Naive thymus-derived CD4-positive, alpha-beta T cell (primary cell): ENCODE results near the gene RMI1. TPM values are rescaled to one million over a fixed set of nuclear protein-coding genes. Genes with fewer than 3 reads are reported as not detected.

Experiments
- ATAC-seq: fragments of 150-1000 bp; cut with Tn5 transposase; 2 replicates; pipeline ENCODE4 v1.10.0; 2021; ENCODE audit warnings: mild to moderate bottlenecking, moderate library complexity
- CTCF ChIA-PET: fragments of 350-600 bp; sonication (Branson Sonifier 250); formaldehyde crosslinking; loops from one replicate; lab custom pipeline; 2021; ENCODE audit warnings: antibody characterized with exemption; lab: Charles Lee
- POLR2A ChIA-PET: fragments of 350-600 bp; sonication (Branson Sonifier 250); formaldehyde crosslinking; loops from one replicate; lab custom pipeline; 2021; ENCODE audit warnings: antibody characterized with exemption, inconsistent platforms; lab: Charles Lee
- DNase-seq, 9 donors: peaks; one replicate each; pipeline versions ENCODE4 v3.0.0 to v3.0.0-alpha.2; 2020 to 2022; ENCODE audit warnings: mixed read lengths in 1 of 9
- H3K27ac ChIP-seq: one replicate; pipeline ENCODE4 v1.7.0; 2013; ENCODE audit warnings: mild to moderate bottlenecking, low read depth, low read length, moderate library complexity
- H3K27me3 ChIP-seq, 2 donors: one replicate each; pipeline ENCODE4 v1.7.0; 2013; ENCODE audit warnings: low read length in 2 of 2, mild to moderate bottlenecking in 2 of 2, moderate library complexity in 2 of 2; ENCODE audit not compliant: control insufficient read depth in 2 of 2, insufficient read depth in 2 of 2
- H3K36me3 ChIP-seq, 3 experiments: 1 replicate in 2 of 3; 2 replicates in 1 of 3; pipeline ENCODE4 v1.7.0; 2013; ENCODE audit warnings: low read length in 3 of 3, mild to moderate bottlenecking in 3 of 3, moderate library complexity in 1 of 3; ENCODE audit not compliant: insufficient read depth in 3 of 3, control insufficient read depth in 2 of 3
- H3K4me1 ChIP-seq, 2 donors: one replicate each; pipeline ENCODE4 v1.7.0; 2013; ENCODE audit warnings: low read length in 2 of 2, mild to moderate bottlenecking in 2 of 2, moderate library complexity in 1 of 2; ENCODE audit not compliant: control insufficient read depth in 2 of 2, insufficient read depth in 2 of 2
- H3K4me3 ChIP-seq: 2 replicates; pipeline ENCODE4 v1.7.0; 2013; ENCODE audit warnings: mild to moderate bottlenecking, low read length
- H3K9me3 ChIP-seq, 3 experiments: 1 replicate in 2 of 3; 2 replicates in 1 of 3; pipeline ENCODE4 v1.7.0; 2013; ENCODE audit warnings: low read length in 3 of 3; ENCODE audit not compliant: control insufficient read depth in 2 of 3
- H3K27ac Mint-ChIP-seq, 9 donors: one replicate each; pipeline ENCODE4 v1.8.0; 2020 to 2022; ENCODE audit warnings: mixed read lengths in 9 of 9, mild to moderate bottlenecking in 8 of 9, moderate library complexity in 5 of 9, inconsistent platforms in 2 of 9
- H3K27me3 Mint-ChIP-seq, 5 donors: one replicate each; pipeline ENCODE4 v1.8.0; 2021 to 2022; ENCODE audit warnings: mixed read lengths in 5 of 5, mild to moderate bottlenecking in 1 of 5
- H3K36me3 Mint-ChIP-seq, 5 donors: one replicate each; pipeline ENCODE4 v1.8.0; 2020 to 2022; ENCODE audit warnings: mixed read lengths in 5 of 5, mild to moderate bottlenecking in 3 of 5, inconsistent platforms in 1 of 5
- H3K4me1 Mint-ChIP-seq, 7 donors: one replicate each; pipeline ENCODE4 v1.8.0; 2020 to 2022; ENCODE audit warnings: mixed read lengths in 7 of 7, mild to moderate bottlenecking in 3 of 7, inconsistent platforms in 1 of 7
- H3K4me3 Mint-ChIP-seq, 10 donors: one replicate each; pipeline ENCODE4 v1.8.0; 2020 to 2022; ENCODE audit warnings: mild to moderate bottlenecking in 10 of 10, mixed read lengths in 10 of 10, moderate library complexity in 6 of 10, inconsistent platforms in 2 of 10
- H3K9me3 Mint-ChIP-seq, 11 donors: one replicate each; pipeline ENCODE4 v1.8.0; 2020 to 2022; ENCODE audit warnings: mixed read lengths in 11 of 11, mild to moderate bottlenecking in 4 of 11, inconsistent platforms in 1 of 11, moderate library complexity in 1 of 11
- intact Hi-C, 2 donors: fragments of 100-400 bp; cut with micrococcal nuclease; formaldehyde crosslinking; loops; one replicate each; pipeline ENCODE4 v1.15.1; 2023
- polyA plus RNA-seq, 2 donors: library from polyadenylated mRNA; unstranded; fragments of 300-500 nt; fragmentation: Illumina TruSeq; gene quantifications; one replicate each; pipeline ENCODE4 v1.2.3, GENCODE V29; 2021
- total RNA-seq, 6 experiments: library from RNA in 5 of 6; stranded (reverse) in 5 of 6; gene quantifications; 1 replicate in 5 of 6; 2 replicates in 1 of 6; pipeline ENCODE4 v1.2.3 and lab custom pipeline; 2021 to 2026

Gene RMI1
- total RNA-seq (10 to 100 TPM in 1 of 5 experiments, 1 to 10 TPM in 4; 1.6 to 24.8 (median 5.2) TPM), polyA plus RNA-seq (1 to 10 TPM; 5.8 to 6.7 TPM), total RNA-seq (lab: John Stamatoyannopoulos, UW) (1.6 reads per million, percentile 5 among the genes with 10 or more reads in this experiment)

DNA sequence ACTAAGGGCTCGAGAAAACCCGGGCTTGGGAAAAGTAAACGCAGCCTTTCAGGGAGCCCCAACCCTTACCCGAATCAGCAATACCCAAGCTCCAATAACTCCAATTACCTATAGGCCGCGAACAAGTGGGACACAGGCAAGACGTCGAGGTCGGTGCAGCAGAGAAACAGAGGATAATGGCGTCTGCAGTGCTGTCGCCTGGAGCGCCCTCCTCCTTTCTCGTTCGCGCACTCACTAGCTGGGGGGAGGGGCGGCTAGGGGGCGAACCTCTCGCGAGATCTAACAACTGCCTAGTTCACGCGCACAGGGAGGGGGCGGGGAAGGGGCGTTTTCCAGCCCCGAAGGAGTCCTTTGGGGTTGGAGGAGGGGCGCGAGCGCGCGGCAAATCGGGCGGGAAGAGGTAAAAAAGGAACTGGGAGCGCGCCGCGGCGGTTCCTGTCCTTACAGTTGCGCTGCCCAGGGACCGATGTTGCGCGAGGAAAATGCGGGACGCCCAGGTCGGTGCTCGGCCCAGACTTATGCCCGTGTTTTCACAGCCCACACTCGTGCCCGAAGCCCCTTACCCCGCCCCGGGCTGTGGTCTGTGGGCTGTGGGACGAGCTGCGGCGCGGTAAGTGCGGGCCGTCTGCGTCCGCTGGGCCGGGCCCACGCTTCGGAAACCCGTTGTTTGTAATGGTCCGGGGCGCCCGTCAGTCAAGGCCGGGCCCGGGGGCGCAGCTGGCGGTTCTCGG is at the start of gene RMI1:
Gene RMI1, plus strand, starts transcription at position 411 of the 731 bp plus-strand sequence. CDS start 20,182 bp downstream, outside the sequence.
- H3K27ac Mint-ChIP-seq, result peak within 1 kb of the TSS; percentile 97 to 100 (median 99)
- POLR2A ChIA-PET, result interaction anchor here (0.7 to 4.8 kb wide), 24 partner anchors 9 to 1960 kb away, joined by 3 to 44 read pairs (median 7); partner anchors contain the start of genes IDNK, KIF27, NAA35 and UBQLN1
- Histone ChIP-seq H3K27ac (peak within 1 kb of the TSS; percentile 99), H3K4me1 (peaks cover 21 to 27% of the 10 kb centered on the region in 2 donors), H3K27me3 (no peaks in the 10 kb centered on the region), H3K9me3 (no peaks in the 10 kb centered on the region), H3K4me3 (peak within 1 kb of the TSS; percentile 93), H3K36me3 (peaks cover 5 to 37% (median 10%) of the 10 kb centered on the region in 3 experiments)
- intact Hi-C loops, result loop anchor here (1.0 to 10.0 kb wide), 15 partner anchors 24 to 1960 kb away; partner anchors contain the start of genes IDNK (in 2 of the 2), KIF27 (in 2 of the 2), GKAP1 (in 1 of the 2) and UBQLN1 (in 1 of the 2)
- peaks cover 9 to 30% (median 26%) of the 10 kb centered on the region in 5 donors for H3K36me3 Mint-ChIP-seq
- H3K4me3 Mint-ChIP-seq, result peak within 1 kb of the TSS; percentile 91 to 100 (median 99)
- H3K4me1 Mint-ChIP-seq, result peaks cover 28 to 52% (median 46%) of the 10 kb centered on the region in 7 donors
- CTCF ChIA-PET, result interaction anchor here (0.6 to 2.0 kb wide), 4 partner anchors 19 to 72 kb away, joined by 3 to 7 read pairs (median 4); partner anchors contain the start of gene KIF27
- DNase-seq, result peak; percentile 95 to 99 (median 98)
- ATAC-seq, result peak; percentile 88
- no peaks in the 10 kb centered on the region for H3K27me3 Mint-ChIP-seq
- H3K9me3 Mint-ChIP-seq, result peaks cover 0 to 6% (median 0%) of the 10 kb centered on the region in 11 donors

DNA sequence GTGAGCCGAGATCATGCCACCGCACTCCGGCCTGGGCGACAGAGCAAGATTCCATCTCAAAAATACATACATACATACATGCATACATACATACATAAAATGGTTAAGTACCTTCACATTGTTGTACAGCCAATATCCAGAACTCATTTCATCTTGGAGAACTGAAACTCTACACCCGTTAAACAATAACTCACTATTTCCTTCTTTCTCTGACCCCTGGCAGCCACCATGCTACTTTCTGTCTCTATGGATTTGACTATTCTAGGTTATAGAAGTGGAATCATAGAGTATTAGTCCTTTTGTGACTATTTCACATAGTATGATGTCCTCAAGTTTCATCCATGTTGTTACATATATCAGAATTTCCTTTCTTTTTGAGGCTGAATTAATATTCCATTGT is 49.7 kb upstream of the RMI1 start:
- POLR2A ChIA-PET, result interaction anchor here (0.6 kb wide), 1 partner anchor 479 kb away, joined by 3 read pairs; no protein-coding TSS in a partner anchor
- H3K4me1 ChIP-seq, result no peaks in the 10 kb centered on the region
- intact Hi-C loops, result no loop called here

GRCh38 chr9:83932011-83932410 is 48.6 kb upstream of the RMI1 start:
- H3K4me1 ChIP-seq, result no peaks in the 10 kb centered on the region
- Mint-ChIP-seq H3K4me3 (no peak overlapping the region), H3K27me3 (peaks cover 0 to 5% (median 0%) of the 10 kb centered on the region in 5 donors), H3K36me3 (no peaks in the 10 kb centered on the region), H3K27ac (peak overlapping the region in 3 of 9 donors; percentile 8 to 28 (median 20)), H3K9me3 (no peaks in the 10 kb centered on the region), H3K4me1 (peaks cover 0 to 25% (median 11%) of the 10 kb centered on the region in 7 donors)
- no peak overlapping the region for H3K27ac ChIP-seq
- POLR2A ChIA-PET, result no interaction called here
- no peak for DNase-seq
- CTCF ChIA-PET, result no interaction called here
- H3K27me3 ChIP-seq, result peaks cover 0 to 2% of the 10 kb centered on the region in 2 donors
- H3K4me3 ChIP-seq, result no peak overlapping the region
- H3K36me3 ChIP-seq, result no peaks in the 10 kb centered on the region
- ATAC-seq, result no peak
- intact Hi-C loops, result loop anchor here in 1 of 2 donors (1.0 kb wide), 1 partner anchor 11 kb away; the partner anchor contains the start of gene KIF27
- no peaks in the 10 kb centered on the region for H3K9me3 ChIP-seq

More for the DNA sequence above, 49.7 kb upstream of the RMI1 start:
- no peaks in the 10 kb centered on the region for H3K9me3 ChIP-seq
- CTCF ChIA-PET, result no interaction called here
- Mint-ChIP-seq H3K27ac (no peak overlapping the region), H3K4me3 (no peak overlapping the region), H3K9me3 (no peaks in the 10 kb centered on the region), H3K36me3 (no peaks in the 10 kb centered on the region), H3K4me1 (peaks cover 0 to 21% (median 11%) of the 10 kb centered on the region in 7 donors), H3K27me3 (peaks cover 0 to 5% (median 0%) of the 10 kb centered on the region in 5 donors)
- H3K4me3 ChIP-seq, result no peak overlapping the region
- H3K27ac ChIP-seq, result no peak overlapping the region
- peaks cover 0 to 2% of the 10 kb centered on the region in 2 donors for H3K27me3 ChIP-seq
- H3K36me3 ChIP-seq, result no peaks in the 10 kb centered on the region
- no peak for DNase-seq
- ATAC-seq, result no peak

DNA sequence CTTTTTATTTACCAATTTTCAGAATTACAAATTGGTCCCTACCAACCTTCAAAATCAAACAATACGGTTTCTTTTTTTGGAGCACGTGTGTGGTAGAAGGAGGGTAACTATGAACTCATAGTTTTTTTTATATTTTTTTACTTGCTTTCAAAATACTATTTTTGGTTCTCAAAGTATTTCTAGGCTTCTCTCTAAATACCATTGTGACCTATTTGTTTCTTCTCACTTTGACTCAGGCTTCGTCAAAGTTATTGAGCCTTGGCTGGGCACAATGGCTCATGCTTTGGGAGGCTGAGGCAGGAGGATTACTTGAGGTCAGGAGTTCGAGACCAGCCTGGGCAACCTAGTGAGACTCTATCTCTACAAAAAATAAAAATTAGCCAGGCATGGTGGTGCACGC is 47.8 kb upstream of the RMI1 start:
- Mint-ChIP-seq H3K4me1 (peaks cover 0 to 28% (median 12%) of the 10 kb centered on the region in 7 donors), H3K4me3 (no peak overlapping the region), H3K36me3 (peaks cover 0 to 2% (median 0%) of the 10 kb centered on the region in 5 donors), H3K27ac (no peak overlapping the region), H3K9me3 (no peaks in the 10 kb centered on the region), H3K27me3 (peaks cover 0 to 2% (median 0%) of the 10 kb centered on the region in 5 donors)
- intact Hi-C loops, result loop anchor here in 1 of 2 donors (1.0 kb wide), 1 partner anchor 12 kb away; the partner anchor contains the start of gene KIF27
- Histone ChIP-seq H3K27me3 (no peaks in the 10 kb centered on the region), H3K9me3 (no peaks in the 10 kb centered on the region), H3K4me1 (no peaks in the 10 kb centered on the region), H3K27ac (no peak overlapping the region), H3K36me3 (no peaks in the 10 kb centered on the region), H3K4me3 (no peak overlapping the region)
- CTCF ChIA-PET, result interaction anchor here (0.6 to 0.8 kb wide), 2 partner anchors 25 to 327 kb away, joined by 3 to 6 read pairs; no protein-coding TSS in a partner anchor
- POLR2A ChIA-PET, result interaction anchor here (0.6 to 1.3 kb wide), 2 partner anchors 8 to 11 kb away, joined by 3 to 4 read pairs; no protein-coding TSS in a partner anchor
- ATAC-seq (no peak), DNase-seq (no peak)

DNA sequence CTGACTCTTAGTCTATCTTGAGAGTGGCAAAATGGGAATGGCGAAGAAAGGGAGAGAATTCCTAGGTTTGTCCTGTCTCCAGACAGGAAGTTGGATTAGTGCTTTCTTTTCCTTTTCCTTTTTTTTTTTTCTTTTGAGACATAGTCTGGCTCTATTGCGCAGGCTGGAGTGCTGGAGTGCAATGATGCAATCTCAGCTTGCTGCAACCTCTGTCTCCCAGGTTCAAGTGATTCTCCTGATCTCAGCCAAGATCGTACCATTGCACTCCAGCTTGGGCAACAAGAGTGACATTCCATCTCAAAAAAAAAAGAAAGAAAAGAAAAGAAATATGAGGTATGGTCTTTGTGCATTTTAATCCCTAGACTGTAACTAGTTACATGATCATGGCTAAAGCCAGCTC is 46.8 kb upstream of the RMI1 start:
- ATAC-seq (no peak), DNase-seq (no peak)
- Mint-ChIP-seq H3K4me1 (peaks cover 0 to 29% (median 12%) of the 10 kb centered on the region in 7 donors), H3K9me3 (no peaks in the 10 kb centered on the region), H3K27ac (peak overlapping the region in 1 of 9 donors; percentile 46), H3K36me3 (peaks cover 0 to 5% (median 0%) of the 10 kb centered on the region in 5 donors), H3K27me3 (no peaks in the 10 kb centered on the region), H3K4me3 (no peak overlapping the region)
- Histone ChIP-seq H3K4me3 (no peak overlapping the region), H3K36me3 (no peaks in the 10 kb centered on the region), H3K27me3 (no peaks in the 10 kb centered on the region), H3K27ac (no peak overlapping the region), H3K4me1 (no peaks in the 10 kb centered on the region), H3K9me3 (no peaks in the 10 kb centered on the region)
- intact Hi-C loops, result no loop called here
- CTCF ChIA-PET, result no interaction called here
- POLR2A ChIA-PET, result interaction anchor here (1.3 kb wide), 1 partner anchor 9 kb away, joined by 4 read pairs; no protein-coding TSS in a partner anchor

DNA sequence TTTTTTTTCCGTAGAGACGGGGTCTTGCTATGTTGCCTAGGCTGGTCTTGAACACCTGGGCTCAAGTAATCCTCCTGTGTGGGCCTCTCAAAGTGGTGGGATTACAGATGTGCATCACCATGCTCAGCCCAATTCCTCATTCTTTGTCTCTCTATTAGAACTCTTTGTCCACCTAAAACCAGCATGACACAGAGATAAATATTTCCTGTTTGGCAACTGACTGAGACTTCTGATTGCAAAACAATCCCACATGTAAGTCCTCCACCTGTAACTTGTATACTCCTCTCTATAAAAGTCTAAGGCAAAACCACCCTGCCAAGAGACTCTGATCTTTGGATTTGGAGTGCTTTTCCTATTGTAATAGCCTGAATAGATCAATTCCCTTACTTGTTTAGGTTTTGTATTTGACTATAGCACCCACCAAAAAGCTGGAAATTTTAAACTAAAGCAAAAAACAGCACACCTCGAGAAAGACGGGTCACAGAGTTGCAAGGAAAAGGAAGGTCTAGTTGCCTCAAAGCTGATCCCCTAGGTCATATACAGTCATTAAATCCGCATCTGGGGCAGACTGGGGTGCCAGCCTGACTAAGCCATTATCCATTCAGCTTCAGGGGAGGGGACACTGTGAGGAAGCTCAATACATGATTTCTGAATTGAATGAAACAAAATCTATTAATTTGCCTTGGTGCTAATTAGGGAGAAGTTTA is 45.9 kb upstream of the RMI1 start:
- no peaks in the 10 kb centered on the region for H3K4me1 ChIP-seq
- peaks cover 0 to 9% (median 3%) of the 10 kb centered on the region in 5 donors for H3K36me3 Mint-ChIP-seq
- intact Hi-C loops, result loop anchor here in 1 of 2 donors (5.0 kb wide), 1 partner anchor 1678 kb away; no protein-coding TSS in a partner anchor

More for the DNA sequence above, 45.9 kb upstream of the RMI1 start:
- H3K9me3 Mint-ChIP-seq, result no peaks in the 10 kb centered on the region
- no peak overlapping the region for H3K4me3 Mint-ChIP-seq
- ChIA-PET POLR2A (no interaction called here), CTCF (interaction anchor here (0.8 to 1.1 kb wide), 2 partner anchors 326 to 382 kb away, joined by 3 read pairs; no protein-coding TSS in a partner anchor)
- H3K4me3 ChIP-seq, result no peak overlapping the region
- ATAC-seq (peak; percentile 46), DNase-seq (no peak)
- peaks cover 0 to 4% (median 0%) of the 10 kb centered on the region in 3 experiments for H3K36me3 ChIP-seq
- H3K27me3 ChIP-seq, result no peaks in the 10 kb centered on the region
- H3K27ac ChIP-seq, result no peak overlapping the region
- no peak overlapping the region for H3K27ac Mint-ChIP-seq
- no peaks in the 10 kb centered on the region for H3K27me3 Mint-ChIP-seq
- no peaks in the 10 kb centered on the region for H3K9me3 ChIP-seq
- peaks cover 0 to 29% (median 12%) of the 10 kb centered on the region in 7 donors for H3K4me1 Mint-ChIP-seq
